ENCODE data around the gene DAO.

Gene DAO

GRCh38 chr12:108845696-108846095, 34.2 kb upstream of the DAO start:
- H3K4me3 ChIP-seq (ENCODE audit: low read length, poor library complexity, severe bottlenecking), result no peak overlapping the region
- no peaks in the 10 kb centered on the region for H3K27me3 ChIP-seq (ENCODE audit: insufficient read depth, low read length, poor library complexity, severe bottlenecking)
- H3K4me1 ChIP-seq (ENCODE audit: insufficient read depth, low read length, poor library complexity, severe bottlenecking), result peaks cover 18% of the 10 kb centered on the region
- TF ChIP-seq CTCF (conservative IDR thresholded peaks at IDR 0.05; ENCODE audit: low read length) (no peak), EZH2phosphoT487 (IDR thresholded peaks at IDR 0.05; ENCODE audit: borderline replicate concordance) (no peak)
- peaks cover 23% of the 10 kb centered on the region; the same call in 1 of the 2 replicates for H3K79me2 ChIP-seq (ENCODE audit: insufficient read depth, low read length)
- H3K36me3 ChIP-seq (ENCODE audit: insufficient read depth, low read length), result peaks cover 10% of the 10 kb centered on the region; the same call in 1 of the 2 replicates
- no peaks in the 10 kb centered on the region for H3K9me2 ChIP-seq (replicated peaks; ENCODE audit: low read depth, low read length)
- no peak overlapping the region for H3K9ac ChIP-seq (ENCODE audit: low read depth, low read length, poor library complexity, severe bottlenecking)
- no peak overlapping the region for H3K4me2 ChIP-seq (ENCODE audit: low read depth, low read length, poor library complexity, severe bottlenecking)
- no peaks in the 10 kb centered on the region for H4K20me1 ChIP-seq (ENCODE audit: insufficient read depth, low read length, poor library complexity, severe bottlenecking)
- H2AFZ ChIP-seq (ENCODE audit: low read length), result no peak overlapping the region
- no peaks in the 10 kb centered on the region for H3F3A ChIP-seq (ENCODE audit: low read depth)
- no peaks in the 10 kb centered on the region for H3K9me3 ChIP-seq (ENCODE audit: insufficient read depth, low read depth, low read length)

- Histone ChIP-seq H3K4me1 (ENCODE audit: insufficient read depth, low read length, poor library complexity, severe bottlenecking) (peaks cover 17% of the 10 kb centered on the region), H3K9me3 (ENCODE audit: insufficient read depth, low read depth, low read length) (no peaks in the 10 kb centered on the region), H3F3A (ENCODE audit: low read depth) (no peaks in the 10 kb centered on the region), H3K36me3 (ENCODE audit: insufficient read depth, low read length) (peaks cover 10% of the 10 kb centered on the region; the same call in 1 of the 2 replicates), H3K9me2 (replicated peaks; ENCODE audit: low read depth, low read length) (no peaks in the 10 kb centered on the region), H3K79me2 (ENCODE audit: insufficient read depth, low read length) (peaks cover 20% of the 10 kb centered on the region; the same call in 1 of the 2 replicates), H3K4me3 (ENCODE audit: low read length, poor library complexity, severe bottlenecking) (no peak overlapping the region), H3K9ac (ENCODE audit: low read depth, low read length, poor library complexity, severe bottlenecking) (no peak overlapping the region), H3K4me2 (ENCODE audit: low read depth, low read length, poor library complexity, severe bottlenecking) (no peak overlapping the region), H4K20me1 (ENCODE audit: insufficient read depth, low read length, poor library complexity, severe bottlenecking) (no peaks in the 10 kb centered on the region), H2AFZ (ENCODE audit: low read length) (no peak overlapping the region), H3K27me3 (ENCODE audit: insufficient read depth, low read length, poor library complexity, severe bottlenecking) (no peaks in the 10 kb centered on the region)
- TF ChIP-seq EZH2phosphoT487 (IDR thresholded peaks at IDR 0.05; ENCODE audit: borderline replicate concordance), result no peak
- TF ChIP-seq CTCF (conservative IDR thresholded peaks at IDR 0.05; ENCODE audit: low read length), result no peak
These were observed 33.6 kb upstream of the DAO start for GRCh38 chr12:108846290-108846701.

GRCh38 chr12:108847705-108848104, 32.2 kb upstream of the DAO start:
- H3K79me2 ChIP-seq (ENCODE audit: insufficient read depth, low read length), result peaks cover 17% of the 10 kb centered on the region; the same call in 1 of the 2 replicates

More at GRCh38 chr12:108847705-108848104, 32.2 kb upstream of the DAO start:
- TF ChIP-seq EZH2phosphoT487 (IDR thresholded peaks at IDR 0.05; ENCODE audit: borderline replicate concordance), result no peak
- TF ChIP-seq CTCF (conservative IDR thresholded peaks at IDR 0.05; ENCODE audit: low read length), result no peak
- Histone ChIP-seq H3K9me2 (replicated peaks; ENCODE audit: low read depth, low read length) (no peaks in the 10 kb centered on the region), H3F3A (ENCODE audit: low read depth) (peaks cover 3% of the 10 kb centered on the region; the same call in 1 of the 2 replicates), H2AFZ (ENCODE audit: low read length) (no peak overlapping the region), H3K4me3 (ENCODE audit: low read length, poor library complexity, severe bottlenecking) (no peak overlapping the region), H3K4me1 (ENCODE audit: insufficient read depth, low read length, poor library complexity, severe bottlenecking) (peaks cover 20% of the 10 kb centered on the region), H3K36me3 (ENCODE audit: insufficient read depth, low read length) (peaks cover 10% of the 10 kb centered on the region; the same call in 1 of the 2 replicates), H3K4me2 (ENCODE audit: low read depth, low read length, poor library complexity, severe bottlenecking) (no peak overlapping the region), H3K27me3 (ENCODE audit: insufficient read depth, low read length, poor library complexity, severe bottlenecking) (no peaks in the 10 kb centered on the region), H3K9me3 (ENCODE audit: insufficient read depth, low read depth, low read length) (no peaks in the 10 kb centered on the region), H4K20me1 (ENCODE audit: insufficient read depth, low read length, poor library complexity, severe bottlenecking) (no peaks in the 10 kb centered on the region), H3K9ac (ENCODE audit: low read depth, low read length, poor library complexity, severe bottlenecking) (no peak overlapping the region)

Data from Loucy (cell line).